Measurements from ENCODE around the gene ZGPAT.

The ZGPAT gene

GRCh38 chr20:63692436-63693082, 15.3 kb upstream of the ZGPAT start:
- no peak for DNase-seq (ENCODE audit: low spot score)

- no peak for DNase-seq (ENCODE audit: low spot score)
These were observed 14.6 kb upstream of the ZGPAT start for GRCh38 chr20:63693083-63693732.

GRCh38 chr20:63693733-63694583, 13.9 kb upstream of the ZGPAT start:
- no peak for DNase-seq (ENCODE audit: low spot score)

- no peak for DNase-seq (ENCODE audit: low spot score)
These were observed 13.0 kb upstream of the ZGPAT start for GRCh38 chr20:63694584-63695423.

GRCh38 chr20:63695424-63696305, 12.2 kb upstream of the ZGPAT start:
- no peak for DNase-seq (ENCODE audit: low spot score)

GRCh38 chr20:63696306-63696627, 11.6 kb upstream of the ZGPAT start:
- no peak for DNase-seq (ENCODE audit: low spot score)

GRCh38 chr20:63696628-63697356, 11.0 kb upstream of the ZGPAT start, which contains the start of gene TNFRSF6B:
TNFRSF6B (plus strand) TSS chr20:63696652; CDS start chr20:63696768, 116 bp downstream.
- no peak for DNase-seq (ENCODE audit: low spot score)

GRCh38 chr20:63697357-63697867, 10.4 kb upstream of the ZGPAT start:
- DNase-seq (ENCODE audit: low spot score) = no peak

GRCh38 chr20:63697868-63698545, 9.8 kb upstream of the ZGPAT start:
- no peak for DNase-seq (ENCODE audit: low spot score)

GRCh38 chr20:63698739-63699465, 8.9 kb upstream of the ZGPAT start:
- peak; percentile 44 for DNase-seq (ENCODE audit: low spot score)

GRCh38 chr20:63699466-63700198, 8.2 kb upstream of the ZGPAT start:
- DNase-seq (ENCODE audit: low spot score) = no peak

- no peak for DNase-seq (ENCODE audit: low spot score)
These were observed 7.4 kb upstream of the ZGPAT start for GRCh38 chr20:63700199-63701050.

- no peak for DNase-seq (ENCODE audit: low spot score)
These were observed 6.8 kb upstream of the ZGPAT start for GRCh38 chr20:63701051-63701328.

- no peak for DNase-seq (ENCODE audit: low spot score)
These were observed 6.4 kb upstream of the ZGPAT start for GRCh38 chr20:63701329-63702035.

- no peak for DNase-seq (ENCODE audit: low spot score)
These were observed 5.7 kb upstream of the ZGPAT start for GRCh38 chr20:63702036-63702665.

- DNase-seq (ENCODE audit: low spot score) = no peak
These were observed 4.9 kb upstream of the ZGPAT start for GRCh38 chr20:63702751-63703470.
